ENCODE data around the gene SPTBN4. TPM values are rescaled to one million over a fixed set of nuclear protein-coding genes. Genes with fewer than 3 reads are reported as not detected.

The SPTBN4 gene
- total RNA-seq, 1 donor, result 0.72 TPM

DNA sequence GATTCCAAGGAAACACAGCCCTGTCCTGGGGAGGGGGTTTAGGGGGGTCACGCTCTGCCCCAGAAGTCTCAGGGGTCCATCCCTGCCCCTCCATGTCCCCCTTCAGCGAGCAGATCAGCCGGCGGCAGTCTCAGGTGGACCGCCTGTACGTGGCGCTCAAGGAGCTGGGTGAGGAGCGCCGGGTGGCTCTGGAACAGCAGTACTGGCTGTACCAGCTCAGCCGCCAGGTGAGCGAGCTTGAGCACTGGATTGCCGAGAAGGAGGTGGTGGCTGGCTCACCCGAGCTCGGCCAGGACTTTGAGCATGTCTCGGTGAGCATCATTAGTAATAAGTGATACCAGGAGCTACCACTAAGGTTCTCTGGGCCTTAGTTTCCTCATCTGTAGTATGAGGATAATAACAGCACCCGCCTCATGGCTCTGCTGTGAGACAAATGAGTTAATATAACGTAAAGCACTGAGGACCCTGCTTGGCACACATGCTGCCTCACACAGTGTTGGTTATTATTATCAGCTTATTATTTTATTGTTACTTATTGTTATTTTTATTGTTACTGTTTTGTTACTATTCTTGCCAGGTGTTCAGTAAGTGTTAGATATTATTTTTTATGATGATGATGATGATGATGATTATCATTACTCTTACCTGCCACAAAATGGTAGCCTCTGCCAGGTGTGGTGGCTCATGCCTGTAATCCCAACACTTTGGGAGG lies 89.3 kb downstream of the SPTBN4 start:
- Histone ChIP-seq H3K27ac (ENCODE audit: low read depth, low read length) (no peak overlapping the region), H3K4me1 (ENCODE audit: insufficient read depth, low read length) (no peaks in the 10 kb centered on the region), H3K27me3 (ENCODE audit: insufficient read depth, low read length) (peaks cover 20% of the 10 kb centered on the region), H3K36me3 (ENCODE audit: insufficient read depth, low read length) (no peaks in the 10 kb centered on the region), H3K9me3 (ENCODE audit: low read depth, low read length) (no peaks in the 10 kb centered on the region), H3K4me3 (ENCODE audit: insufficient read depth, low read length) (no peak overlapping the region), H3K4me2 (ENCODE audit: insufficient read depth, low read length) (no peak overlapping the region), H3K79me2 (ENCODE audit: insufficient read depth, low read length) (no peaks in the 10 kb centered on the region), H4K20me1 (ENCODE audit: insufficient read depth, low read length) (no peaks in the 10 kb centered on the region), H2AFZ (ENCODE audit: low read length) (no peak overlapping the region)
- TF ChIP-seq, protein P1, sequence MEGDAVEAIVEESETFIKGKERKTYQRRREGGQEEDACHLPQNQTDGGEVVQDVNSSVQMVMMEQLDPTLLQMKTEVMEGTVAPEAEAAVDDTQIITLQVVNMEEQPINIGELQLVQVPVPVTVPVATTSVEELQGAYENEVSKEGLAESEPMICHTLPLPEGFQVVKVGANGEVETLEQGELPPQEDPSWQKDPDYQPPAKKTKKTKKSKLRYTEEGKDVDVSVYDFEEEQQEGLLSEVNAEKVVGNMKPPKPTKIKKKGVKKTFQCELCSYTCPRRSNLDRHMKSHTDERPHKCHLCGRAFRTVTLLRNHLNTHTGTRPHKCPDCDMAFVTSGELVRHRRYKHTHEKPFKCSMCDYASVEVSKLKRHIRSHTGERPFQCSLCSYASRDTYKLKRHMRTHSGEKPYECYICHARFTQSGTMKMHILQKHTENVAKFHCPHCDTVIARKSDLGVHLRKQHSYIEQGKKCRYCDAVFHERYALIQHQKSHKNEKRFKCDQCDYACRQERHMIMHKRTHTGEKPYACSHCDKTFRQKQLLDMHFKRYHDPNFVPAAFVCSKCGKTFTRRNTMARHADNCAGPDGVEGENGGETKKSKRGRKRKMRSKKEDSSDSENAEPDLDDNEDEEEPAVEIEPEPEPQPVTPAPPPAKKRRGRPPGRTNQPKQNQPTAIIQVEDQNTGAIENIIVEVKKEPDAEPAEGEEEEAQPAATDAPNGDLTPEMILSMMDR (IDR thresholded peaks at IDR 0.05; ENCODE audit: extremely low read depth, low read depth, low read length), result no peak
- peak; percentile 66 for DNase-seq (ENCODE audit: insufficient read length, low spot score, missing footprints)

DNA sequence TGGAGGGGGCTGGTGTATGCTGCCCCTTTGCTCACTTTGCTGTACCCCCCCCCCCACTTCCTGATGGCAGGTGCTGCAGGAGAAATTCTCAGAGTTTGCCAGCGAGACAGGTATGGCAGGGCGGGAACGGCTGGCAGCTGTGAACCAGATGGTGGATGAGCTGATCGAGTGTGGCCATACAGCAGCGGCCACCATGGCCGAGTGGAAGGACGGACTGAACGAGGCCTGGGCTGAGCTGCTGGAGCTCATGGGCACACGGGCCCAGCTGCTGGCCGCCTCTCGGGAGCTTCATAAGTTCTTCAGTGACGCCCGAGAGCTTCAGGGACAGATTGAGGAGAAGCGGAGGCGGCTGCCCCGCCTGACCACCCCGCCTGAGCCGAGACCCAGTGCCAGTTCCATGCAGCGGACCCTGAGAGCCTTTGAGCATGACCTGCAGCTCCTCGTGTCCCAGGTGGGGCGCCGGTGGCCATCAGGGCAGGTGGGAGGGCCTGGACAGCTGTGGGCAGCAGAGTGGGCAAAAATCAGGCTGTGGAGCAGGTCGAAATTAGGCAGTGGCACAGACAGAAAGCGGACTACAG lies 90.2 kb downstream of the SPTBN4 start:
- Histone ChIP-seq H3K36me3 (ENCODE audit: insufficient read depth, low read length) (no peaks in the 10 kb centered on the region), H3K4me2 (ENCODE audit: insufficient read depth, low read length) (no peak overlapping the region), H3K27me3 (ENCODE audit: insufficient read depth, low read length) (peaks cover 20% of the 10 kb centered on the region), H3K9me3 (ENCODE audit: low read depth, low read length) (no peaks in the 10 kb centered on the region), H4K20me1 (ENCODE audit: insufficient read depth, low read length) (no peaks in the 10 kb centered on the region), H2AFZ (ENCODE audit: low read length) (no peak overlapping the region), H3K79me2 (ENCODE audit: insufficient read depth, low read length) (no peaks in the 10 kb centered on the region), H3K4me3 (ENCODE audit: insufficient read depth, low read length) (no peak overlapping the region), H3K4me1 (ENCODE audit: insufficient read depth, low read length) (no peaks in the 10 kb centered on the region), H3K27ac (ENCODE audit: low read depth, low read length) (no peak overlapping the region)
- peak; percentile 72 for DNase-seq (ENCODE audit: insufficient read length, low spot score, missing footprints)
- TF ChIP-seq, protein P1 (IDR thresholded peaks at IDR 0.05; ENCODE audit: extremely low read depth, low read depth, low read length), result no peak

DNA sequence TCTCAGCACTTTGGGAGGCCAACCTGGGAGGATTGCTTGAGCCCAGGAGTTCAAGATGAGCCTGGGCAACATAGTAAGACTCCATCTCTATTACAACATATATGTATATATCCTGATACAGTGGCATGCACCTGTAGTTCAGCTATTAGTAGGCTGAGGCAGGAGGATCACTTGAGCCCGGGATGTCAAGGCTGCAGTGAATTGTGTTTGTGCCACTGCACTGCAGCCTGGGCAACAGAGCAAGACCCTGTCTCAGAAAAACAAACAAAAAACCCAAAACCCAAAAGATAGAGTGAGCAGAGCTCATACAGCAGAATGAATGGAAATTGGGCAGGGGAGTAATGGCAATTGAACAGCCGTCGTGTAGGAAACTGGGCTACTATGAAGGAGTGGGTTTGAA lies 92.6 kb downstream of the SPTBN4 start:
- no peak overlapping the region for H2AFZ ChIP-seq (ENCODE audit: low read length)
- H3K4me2 ChIP-seq (ENCODE audit: insufficient read depth, low read length), result no peak overlapping the region
- H3K9me3 ChIP-seq (ENCODE audit: low read depth, low read length), result no peaks in the 10 kb centered on the region
- H3K79me2 ChIP-seq (ENCODE audit: insufficient read depth, low read length), result no peaks in the 10 kb centered on the region
- H3K4me3 ChIP-seq (ENCODE audit: insufficient read depth, low read length), result no peak overlapping the region
- no peak for DNase-seq (ENCODE audit: insufficient read length, low spot score, missing footprints)
- no peaks in the 10 kb centered on the region for H3K36me3 ChIP-seq (ENCODE audit: insufficient read depth, low read length)
- H3K4me1 ChIP-seq (ENCODE audit: insufficient read depth, low read length), result no peaks in the 10 kb centered on the region
- TF ChIP-seq, protein P1 (IDR thresholded peaks at IDR 0.05; ENCODE audit: extremely low read depth, low read depth, low read length), result no peak
- no peak overlapping the region for H3K27ac ChIP-seq (ENCODE audit: low read depth, low read length)
- no peaks in the 10 kb centered on the region for H4K20me1 ChIP-seq (ENCODE audit: insufficient read depth, low read length)
- H3K27me3 ChIP-seq (ENCODE audit: insufficient read depth, low read length), result peaks cover 10% of the 10 kb centered on the region

DNA sequence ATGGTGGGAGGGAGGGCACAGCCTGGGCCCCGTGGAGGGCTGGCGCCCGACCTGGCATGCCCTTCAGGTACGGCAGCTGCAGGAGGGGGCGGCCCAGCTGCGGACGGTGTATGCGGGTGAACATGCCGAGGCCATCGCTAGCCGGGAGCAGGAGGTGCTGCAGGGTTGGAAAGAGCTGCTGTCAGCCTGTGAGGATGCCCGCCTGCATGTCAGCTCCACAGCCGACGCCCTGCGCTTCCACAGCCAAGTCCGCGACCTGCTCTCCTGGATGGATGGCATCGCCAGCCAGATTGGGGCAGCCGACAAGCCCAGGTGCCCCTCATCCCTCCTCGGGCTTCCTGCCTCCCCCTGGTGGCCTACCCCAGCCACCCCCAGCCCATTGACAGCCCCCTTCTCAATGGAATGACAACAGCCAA lies 93.3 kb downstream of the SPTBN4 start:
- Histone ChIP-seq H3K27me3 (ENCODE audit: insufficient read depth, low read length) (peaks cover 4% of the 10 kb centered on the region), H3K4me2 (ENCODE audit: insufficient read depth, low read length) (no peak overlapping the region), H3K27ac (ENCODE audit: low read depth, low read length) (no peak overlapping the region), H4K20me1 (ENCODE audit: insufficient read depth, low read length) (no peaks in the 10 kb centered on the region), H3K4me3 (ENCODE audit: insufficient read depth, low read length) (no peak overlapping the region), H3K79me2 (ENCODE audit: insufficient read depth, low read length) (no peaks in the 10 kb centered on the region), H3K4me1 (ENCODE audit: insufficient read depth, low read length) (no peaks in the 10 kb centered on the region), H3K9me3 (ENCODE audit: low read depth, low read length) (no peaks in the 10 kb centered on the region), H2AFZ (ENCODE audit: low read length) (no peak overlapping the region), H3K36me3 (ENCODE audit: insufficient read depth, low read length) (no peaks in the 10 kb centered on the region)
- TF ChIP-seq, protein P1 (IDR thresholded peaks at IDR 0.05; ENCODE audit: extremely low read depth, low read depth, low read length), result no peak
- DNase-seq (ENCODE audit: insufficient read length, low spot score, missing footprints), result peak; percentile 44

Measured in osteoblast (primary cell).